Brain microvascular endothelial cell (primary cell): Measurements from ENCODE around the gene LEMD1.

ENCODE experiments used
- DNase-seq: peaks from one replicate; pipeline ENCODE4 v3.0.0-alpha.2; 2020
- H3K27ac ChIP-seq: fragments of 250-450 bp; sonication (Bioruptor Pico); 2 replicates; pipeline ENCODE4 v1.5.1; 2020; ENCODE audit warnings: mild to moderate bottlenecking, moderate library complexity
- H3K27me3 ChIP-seq: fragments of 250-450 bp; sonication (Bioruptor Pico); replicated peaks from 2 replicates; pipeline ENCODE4 v1.5.1; 2020; ENCODE audit warnings: mild to moderate bottlenecking
- H3K36me3 ChIP-seq: fragments of 250-450 bp; sonication (Bioruptor Pico); replicated peaks from 2 replicates; pipeline ENCODE4 v1.5.1; 2020; ENCODE audit warnings: mild to moderate bottlenecking
- H3K4me3 ChIP-seq: 2 replicates; pipeline ENCODE4 v1.5.1; 2011; ENCODE audit warnings: low read depth, mild to moderate bottlenecking, control low read depth, low read length, moderate library complexity
- in situ Hi-C: cut with HindIII; loops from 2 replicates; pipeline ENCODE4 v1.10.0; 2017; ENCODE audit warnings: low sequenced_read_pairs, low pct_ligation_motif_present
- TF ChIP-seq, protein P1 (sequence below): IDR thresholded peaks from 2 replicates; pipeline ENCODE4 v1.5.1; 2011; ENCODE audit warnings: low read depth, mild to moderate bottlenecking, moderate library complexity, low read length, control low read depth, inconsistent platforms; ENCODE audit errors: missing control alignments

Gene LEMD1

DNA sequence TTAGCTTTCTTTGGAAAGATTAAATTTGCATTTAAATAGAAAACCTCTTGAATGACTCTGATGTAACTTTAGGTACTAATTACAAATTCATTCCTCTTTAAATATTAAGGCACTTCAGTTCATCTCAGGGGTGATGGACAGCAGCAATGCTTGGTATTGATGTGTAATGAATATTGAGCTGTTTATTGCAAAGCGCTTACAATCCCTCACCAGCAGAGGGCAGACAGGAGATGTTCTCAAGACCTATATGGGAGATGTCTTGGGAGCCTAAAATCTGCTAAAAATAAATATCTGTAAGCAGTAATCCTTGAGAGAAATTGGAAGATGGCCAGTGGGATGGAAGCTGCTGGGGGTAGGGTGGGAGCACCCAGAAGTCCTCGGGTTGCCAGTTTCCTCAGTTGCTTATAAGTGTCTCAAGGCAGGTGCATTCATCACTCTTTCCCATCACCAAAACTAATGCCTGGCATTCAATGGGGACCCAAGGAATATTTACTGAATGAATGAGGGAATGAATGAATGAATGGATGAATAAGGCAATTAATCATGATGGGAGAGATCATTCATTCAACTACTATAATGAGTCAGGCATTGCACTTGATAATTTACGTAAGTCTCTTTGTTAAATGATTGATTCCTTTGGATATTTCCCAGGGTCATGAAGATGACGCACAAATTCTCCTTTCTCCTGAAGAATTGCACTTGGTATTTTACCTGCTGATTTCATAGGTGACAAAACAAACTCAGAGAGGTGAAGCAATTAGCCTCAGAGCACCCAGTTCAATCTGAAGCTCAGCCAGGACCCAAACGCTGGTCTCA, 67.4 kb downstream of the LEMD1 start:
- Histone ChIP-seq H3K27me3 (peaks cover 6% of the 10 kb centered on the region), H3K36me3 (no peaks in the 10 kb centered on the region), H3K4me3 (no peak overlapping the region), H3K27ac (no peak overlapping the region)
- in situ Hi-C loops = no loop called here
- TF ChIP-seq, protein P1, sequence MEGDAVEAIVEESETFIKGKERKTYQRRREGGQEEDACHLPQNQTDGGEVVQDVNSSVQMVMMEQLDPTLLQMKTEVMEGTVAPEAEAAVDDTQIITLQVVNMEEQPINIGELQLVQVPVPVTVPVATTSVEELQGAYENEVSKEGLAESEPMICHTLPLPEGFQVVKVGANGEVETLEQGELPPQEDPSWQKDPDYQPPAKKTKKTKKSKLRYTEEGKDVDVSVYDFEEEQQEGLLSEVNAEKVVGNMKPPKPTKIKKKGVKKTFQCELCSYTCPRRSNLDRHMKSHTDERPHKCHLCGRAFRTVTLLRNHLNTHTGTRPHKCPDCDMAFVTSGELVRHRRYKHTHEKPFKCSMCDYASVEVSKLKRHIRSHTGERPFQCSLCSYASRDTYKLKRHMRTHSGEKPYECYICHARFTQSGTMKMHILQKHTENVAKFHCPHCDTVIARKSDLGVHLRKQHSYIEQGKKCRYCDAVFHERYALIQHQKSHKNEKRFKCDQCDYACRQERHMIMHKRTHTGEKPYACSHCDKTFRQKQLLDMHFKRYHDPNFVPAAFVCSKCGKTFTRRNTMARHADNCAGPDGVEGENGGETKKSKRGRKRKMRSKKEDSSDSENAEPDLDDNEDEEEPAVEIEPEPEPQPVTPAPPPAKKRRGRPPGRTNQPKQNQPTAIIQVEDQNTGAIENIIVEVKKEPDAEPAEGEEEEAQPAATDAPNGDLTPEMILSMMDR = peak; percentile 86
- peak; percentile 79 for DNase-seq

DNA sequence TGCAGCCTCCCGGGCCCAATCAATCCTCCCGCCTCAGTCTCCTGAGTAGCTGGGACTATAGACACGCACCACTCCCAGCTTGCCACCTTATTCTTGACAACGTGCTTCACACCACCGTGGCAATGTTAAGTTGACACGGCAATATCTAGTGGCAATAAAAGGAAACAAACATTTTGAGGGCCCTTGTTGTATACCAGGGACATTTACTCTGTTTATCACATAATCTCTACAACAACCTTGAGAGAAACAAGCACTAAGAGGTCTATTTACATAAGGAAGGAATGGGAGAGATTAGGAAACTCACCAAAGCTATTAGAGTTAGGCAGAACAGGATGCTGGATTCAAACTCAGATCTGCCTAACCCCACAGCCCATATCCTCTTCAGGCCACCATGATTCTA, 68.2 kb downstream of the LEMD1 start:
- no peak overlapping the region for H3K4me3 ChIP-seq
- H3K27me3 ChIP-seq = peaks cover 8% of the 10 kb centered on the region
- in situ Hi-C loops = no loop called here
- no peaks in the 10 kb centered on the region for H3K36me3 ChIP-seq
- no peak overlapping the region for H3K27ac ChIP-seq
- TF ChIP-seq, protein P1 = no peak
- DNase-seq = no peak

DNA sequence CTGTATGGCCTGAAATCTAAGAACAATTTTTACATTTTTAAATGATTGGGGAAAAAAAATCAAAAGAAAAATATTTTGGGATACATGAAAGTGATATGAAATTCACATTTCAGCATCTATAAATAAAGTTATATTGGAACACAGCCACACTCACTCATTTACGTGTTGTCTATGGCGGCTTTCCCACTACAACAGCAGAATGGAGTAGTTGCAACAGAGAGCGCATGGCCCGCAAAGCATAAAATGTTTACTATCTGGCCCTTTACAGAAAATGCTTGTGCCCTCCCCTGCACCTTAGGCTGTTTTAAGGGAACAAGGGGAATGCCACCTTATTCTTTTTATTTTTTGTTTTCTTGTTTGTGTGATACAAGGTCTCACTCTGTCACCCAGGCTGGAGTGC, 68.7 kb downstream of the LEMD1 start:
- Histone ChIP-seq H3K36me3 (no peaks in the 10 kb centered on the region), H3K27me3 (peaks cover 13% of the 10 kb centered on the region), H3K27ac (no peak overlapping the region), H3K4me3 (no peak overlapping the region)
- DNase-seq = no peak
- in situ Hi-C loops = no loop called here
- TF ChIP-seq, protein P1 = no peak

DNA sequence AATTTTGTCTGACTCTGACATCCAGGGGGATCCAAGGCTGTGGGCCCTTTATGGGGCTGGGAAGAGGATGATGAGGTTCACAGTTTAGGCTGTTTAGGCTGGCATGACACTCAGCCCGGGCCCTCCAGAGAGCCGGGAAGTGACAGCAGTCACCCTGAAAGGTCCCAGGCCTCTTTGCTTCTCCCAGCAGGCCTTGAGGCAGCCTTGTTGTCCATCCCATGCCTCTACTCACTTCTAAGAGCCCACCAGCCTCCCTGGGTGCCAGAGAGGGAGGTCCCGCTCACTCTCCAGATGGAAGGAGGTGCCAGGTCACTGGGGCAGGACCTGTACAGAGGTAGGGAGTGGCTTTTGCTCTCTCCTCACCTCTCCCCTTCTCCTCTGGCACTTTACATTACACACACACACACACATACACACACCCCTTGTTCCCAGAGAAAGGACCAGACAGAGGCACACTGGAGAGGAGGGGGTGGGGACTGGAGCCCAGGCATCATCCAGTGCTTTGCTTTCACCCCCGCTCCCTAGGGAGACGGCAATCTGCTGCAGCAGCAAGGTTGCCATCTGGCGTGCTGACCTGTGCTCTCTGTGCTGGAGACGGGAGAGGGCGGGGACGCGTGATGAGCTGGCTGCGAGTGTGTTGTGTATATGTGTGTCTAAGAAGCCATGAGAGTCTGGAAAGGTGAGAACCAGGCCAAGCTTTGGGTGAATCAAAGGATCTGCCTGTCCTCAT, 69.7 kb downstream of the LEMD1 start:
- Histone ChIP-seq H3K36me3 (no peaks in the 10 kb centered on the region), H3K27ac (no peak overlapping the region), H3K27me3 (peaks cover 20% of the 10 kb centered on the region), H3K4me3 (no peak overlapping the region)
- no peak for DNase-seq
- TF ChIP-seq, protein P1 = no peak
- in situ Hi-C loops = no loop called here

DNA sequence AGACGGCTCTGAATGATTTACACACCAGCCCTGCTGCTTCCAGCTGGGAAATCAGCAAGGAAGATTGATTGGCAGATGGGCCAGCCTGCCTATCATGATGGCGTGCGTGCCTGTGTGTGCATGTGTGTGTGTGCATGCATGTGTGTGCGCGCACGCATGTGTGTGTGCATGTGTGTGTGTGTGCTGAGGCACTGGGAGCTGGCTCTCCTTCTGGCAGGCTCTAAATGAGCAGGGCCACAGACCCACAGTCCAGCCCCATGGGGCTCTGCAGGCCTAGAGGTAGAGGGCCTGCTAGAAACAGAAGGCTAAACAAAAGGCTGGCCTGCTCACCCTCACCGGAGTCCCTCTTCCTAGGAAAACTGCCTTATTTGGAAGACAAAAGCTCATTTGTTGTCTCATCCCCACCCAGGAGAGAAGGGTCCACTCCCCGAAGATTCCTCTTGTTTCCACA, 71.1 kb downstream of the LEMD1 start:
- no peak for DNase-seq
- in situ Hi-C loops = no loop called here

More for the DNA sequence above, 71.1 kb downstream of the LEMD1 start:
- Histone ChIP-seq H3K27ac (no peak overlapping the region), H3K27me3 (peaks cover 19% of the 10 kb centered on the region), H3K4me3 (no peak overlapping the region), H3K36me3 (no peaks in the 10 kb centered on the region)
- TF ChIP-seq, protein P1 = no peak
